Fibroblast of skin of back (primary cell): ENCODE data around the gene CENPQ. TPM values are rescaled to one million over a fixed set of nuclear protein-coding genes. Genes with fewer than 3 reads are reported as not detected.
"Not testable (repeated sequence)": the region's sequence is repeated elsewhere in the genome, so short reads cannot be mapped to it uniquely, and the experiment has no call there.

Experiments used
- DNase-seq: peaks from one replicate; pipeline ENCODE4 v3.0.0-alpha.2; 2013
- polyA plus RNA-seq, 2 experiments: library from polyadenylated mRNA; unstranded; fragments of 120-200 nt; gene quantifications; one replicate each; pipeline ENCODE4 v1.2.1, GENCODE V29; 2013; ENCODE audit not compliant: insufficient read length in 2 of 2

Gene CENPQ, protein sequence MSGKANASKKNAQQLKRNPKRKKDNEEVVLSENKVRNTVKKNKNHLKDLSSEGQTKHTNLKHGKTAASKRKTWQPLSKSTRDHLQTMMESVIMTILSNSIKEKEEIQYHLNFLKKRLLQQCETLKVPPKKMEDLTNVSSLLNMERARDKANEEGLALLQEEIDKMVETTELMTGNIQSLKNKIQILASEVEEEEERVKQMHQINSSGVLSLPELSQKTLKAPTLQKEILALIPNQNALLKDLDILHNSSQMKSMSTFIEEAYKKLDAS
- polyA plus RNA-seq (2013, experiment 1 of 2; ENCODE audit: insufficient read length), result 6.8 TPM
- 3.0 TPM for polyA plus RNA-seq (2013, experiment 2 of 2; ENCODE audit: insufficient read length)

GRCh38 chr6:49462927-49463611, at the start of gene CENPQ, which contains the start of gene MMUT:
TSS of gene CENPQ (plus strand) at chr6:49463370. CDS start at chr6:49470177, 6,807 bp downstream.
TSS of gene MMUT (minus strand) at chr6:49463253. CDS start at chr6:49459466, 3,787 bp downstream.
- peak; percentile 95 for DNase-seq

DNA sequence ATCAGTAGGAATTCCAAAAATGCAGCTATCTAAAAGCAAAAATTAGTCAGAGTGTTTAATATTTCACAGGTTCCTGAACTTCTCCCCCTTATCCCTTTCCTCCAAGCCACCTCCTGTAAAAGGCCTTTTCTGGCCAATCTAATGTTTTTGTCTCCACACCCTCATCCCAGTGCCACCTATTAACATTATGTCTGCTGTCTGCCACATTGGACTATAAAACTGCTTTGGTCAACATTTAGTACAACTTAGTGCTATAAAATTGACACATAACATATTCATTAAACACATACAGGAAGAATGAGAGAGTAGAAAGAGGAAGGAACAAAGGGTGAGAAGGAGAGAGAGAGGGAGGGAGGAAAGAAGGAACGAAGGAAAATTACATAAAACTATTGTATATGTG, 47.8 kb upstream of the CENPQ start:
- DNase-seq, result no peak

DNA sequence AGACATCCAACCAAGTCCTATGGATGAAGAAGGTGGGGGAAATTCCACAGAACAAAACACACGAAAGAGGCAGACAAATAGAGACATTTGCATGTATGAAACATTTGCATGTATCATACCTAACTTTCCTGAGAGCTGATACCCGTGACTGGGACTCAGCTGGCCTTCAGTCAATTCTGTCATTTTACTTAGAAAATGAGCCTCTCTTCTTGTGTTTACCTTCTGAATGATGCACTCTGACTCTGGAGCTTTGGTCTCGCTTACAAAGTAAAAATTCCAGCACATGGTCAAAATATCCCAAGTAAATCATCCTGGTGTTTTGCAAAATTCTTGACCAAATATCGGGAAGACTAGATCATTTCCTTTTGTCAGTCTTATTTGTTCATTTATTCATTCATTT, 47.0 kb upstream of the CENPQ start:
- DNase-seq, result peak; percentile 9

GRCh38 chr6:49423817-49424216, 39.4 kb upstream of the CENPQ start:
- no peak for DNase-seq

GRCh38 chr6:49430187-49430586, 33.0 kb upstream of the CENPQ start:
- DNase-seq, result peak; percentile 71

- no peak for DNase-seq
Observed at GRCh38 chr6:49430866-49431265, 32.3 kb upstream of the CENPQ start.

- DNase-seq, result peak; percentile 2
Observed at GRCh38 chr6:49453221-49453620, 9.9 kb upstream of the CENPQ start.

- no peak for DNase-seq
Observed at GRCh38 chr6:49454787-49455709, 8.1 kb upstream of the CENPQ start.

GRCh38 chr6:49457771-49458170, 5.4 kb upstream of the CENPQ start:
- DNase-seq, result peak; percentile 15

- no peak for DNase-seq
Observed at GRCh38 chr6:49462071-49462470, 1.1 kb upstream of the CENPQ start.

DNA sequence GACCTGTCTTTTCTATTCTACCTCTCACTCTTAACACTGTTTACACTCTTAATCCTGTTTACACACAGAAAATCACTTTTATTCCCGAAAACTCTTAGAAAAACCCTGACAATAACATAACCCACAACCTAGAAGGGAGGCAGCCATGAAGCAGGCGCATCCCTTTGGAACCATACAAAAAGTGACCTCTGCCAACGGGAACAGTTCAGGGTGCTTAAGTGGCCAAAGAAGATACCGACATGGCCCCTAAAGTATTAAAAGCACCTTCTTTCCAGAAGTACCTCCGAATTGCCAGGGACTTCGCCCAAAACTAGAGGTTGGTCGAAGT, 607 bp upstream of the CENPQ start:
- no peak for DNase-seq

GRCh38 chr6:49463612-49463967, 420 bp downstream of the CENPQ start:
- no peak for DNase-seq

DNA sequence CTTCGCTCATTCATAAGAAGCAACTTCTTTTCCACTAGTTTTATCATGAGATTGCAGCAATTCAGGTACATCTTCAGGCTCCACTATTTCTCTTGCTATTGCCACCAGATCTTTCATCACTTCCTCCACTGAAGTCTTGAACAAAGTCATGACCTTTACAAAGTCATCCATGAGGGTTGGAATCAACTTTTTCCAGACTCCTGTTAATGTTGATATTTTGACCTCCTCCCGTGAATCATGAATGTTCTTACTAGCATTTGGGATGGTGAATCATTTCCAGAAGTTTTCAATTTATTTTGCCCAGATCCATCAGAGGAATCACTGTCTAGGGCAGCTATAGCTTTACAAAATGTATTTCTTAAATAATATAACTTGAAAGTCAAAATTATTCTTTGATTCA, 1.5 kb downstream of the CENPQ start:
- DNase-seq, result no peak

- DNase-seq, result no peak
Observed at GRCh38 chr6:49468042-49468441, 4.9 kb downstream of the CENPQ start.

GRCh38 chr6:49476564-49476963, 13.4 kb downstream of the CENPQ start:
- not testable (repeated sequence) for DNase-seq

- no peak for DNase-seq
Observed at GRCh38 chr6:49479308-49479970, 16.3 kb downstream of the CENPQ start.

DNA sequence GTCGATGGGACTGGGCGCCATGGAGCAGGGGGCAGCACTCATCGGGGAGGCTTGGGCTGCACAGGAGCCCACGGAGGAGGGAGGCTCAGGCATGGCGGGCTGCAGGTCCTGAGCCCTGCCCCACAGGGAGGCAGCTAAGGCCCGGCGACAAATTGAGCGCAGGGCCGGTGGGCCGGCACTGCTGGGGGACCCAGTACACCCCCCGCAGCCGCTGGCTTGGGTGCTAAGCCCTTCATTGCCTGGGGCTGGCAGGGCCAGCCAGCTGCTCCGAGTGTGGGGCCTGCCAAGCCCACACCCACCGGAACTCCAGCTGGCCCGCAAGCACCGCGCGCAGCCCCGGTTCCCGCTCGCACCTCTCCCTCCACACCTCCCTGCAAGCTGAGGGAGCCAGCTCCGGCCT, 18.7 kb downstream of the CENPQ start:
- not testable (repeated sequence) for DNase-seq

- not testable (repeated sequence) for DNase-seq
Observed at GRCh38 chr6:49483380-49483779, 20.2 kb downstream of the CENPQ start.

DNA sequence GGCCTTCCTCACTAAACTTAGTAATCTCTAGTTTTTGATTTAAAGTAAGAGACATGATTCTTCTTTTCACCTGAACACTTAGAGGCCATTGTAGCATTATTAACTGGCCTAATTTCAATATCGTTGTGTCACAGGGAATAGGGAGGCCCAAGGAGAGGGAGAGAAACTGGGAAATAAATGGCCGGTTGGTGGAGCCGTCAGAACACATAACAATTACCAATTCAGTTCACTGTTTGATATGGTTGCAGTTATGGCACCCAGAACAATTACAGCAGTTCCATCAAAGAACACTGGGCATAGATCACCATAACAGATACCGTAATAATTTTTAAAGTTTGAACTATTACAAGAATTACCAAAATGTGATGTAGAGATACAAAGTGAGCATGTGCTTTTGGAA, 27.5 kb downstream of the CENPQ start:
- DNase-seq, result no peak

- no peak for DNase-seq
Observed at GRCh38 chr6:49497304-49497703, 34.1 kb downstream of the CENPQ start.

DNA sequence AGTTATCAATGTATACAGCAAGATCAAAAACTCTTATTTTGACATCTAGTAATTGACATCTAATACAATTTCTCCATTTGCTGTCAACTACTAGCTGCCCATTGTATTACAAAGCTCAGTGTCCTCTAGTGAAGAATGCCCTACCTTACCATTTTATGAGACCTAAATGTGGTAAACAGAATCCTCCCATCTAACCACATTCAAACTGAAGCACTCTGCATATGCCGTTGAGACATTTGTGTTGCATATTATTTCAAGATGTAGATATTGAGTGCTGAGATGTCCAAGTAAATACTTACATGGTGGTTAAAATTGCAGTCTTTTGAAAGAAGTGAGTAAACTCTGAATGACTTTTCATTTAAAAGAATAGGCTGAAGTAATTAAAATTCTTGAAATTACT, 36.0 kb downstream of the CENPQ start:
- no peak for DNase-seq

DNA sequence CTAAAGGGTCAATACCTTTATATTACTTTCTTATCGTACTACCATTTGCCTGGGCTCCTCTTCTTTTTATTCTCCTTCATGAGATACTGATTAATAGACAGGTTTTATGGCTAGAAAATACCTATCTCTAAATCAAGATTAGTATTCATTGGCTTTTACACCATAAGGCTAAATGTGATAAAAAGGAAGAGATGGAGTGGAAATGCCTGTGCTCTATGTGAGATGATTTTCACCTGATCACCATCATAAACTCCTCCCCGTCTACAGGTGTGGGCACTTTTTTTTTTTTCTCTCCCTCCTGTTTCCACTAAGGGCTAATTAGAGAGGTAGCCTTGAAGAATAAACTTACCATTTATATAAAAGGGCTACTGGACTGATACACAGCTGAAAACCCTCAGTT, 36.5 kb downstream of the CENPQ start, which contains the start of gene GLYATL3:
TSS of gene GLYATL3 (plus strand) at position 301 of the 400 bp plus-strand sequence. CDS start 12,068 bp downstream, outside the sequence.
- no peak for DNase-seq
